GM19035 (cell line): ENCODE measurements around the gene RFPL2.
"Not testable (repeated sequence)": the region's sequence is repeated elsewhere in the genome, so short reads cannot be mapped to it uniquely, and the experiment has no call there.

Experiments
- ATAC-seq: cut with Tn5 transposase; IDR thresholded peaks from one replicate; pipeline ENCODE4 v1.9.1; 2021; ENCODE audit not compliant: unreplicated experiment

The RFPL2 gene

GRCh38 chr22:32175115-32175514, 29.8 kb downstream of the RFPL2 start:
- ATAC-seq, result no peak

DNA sequence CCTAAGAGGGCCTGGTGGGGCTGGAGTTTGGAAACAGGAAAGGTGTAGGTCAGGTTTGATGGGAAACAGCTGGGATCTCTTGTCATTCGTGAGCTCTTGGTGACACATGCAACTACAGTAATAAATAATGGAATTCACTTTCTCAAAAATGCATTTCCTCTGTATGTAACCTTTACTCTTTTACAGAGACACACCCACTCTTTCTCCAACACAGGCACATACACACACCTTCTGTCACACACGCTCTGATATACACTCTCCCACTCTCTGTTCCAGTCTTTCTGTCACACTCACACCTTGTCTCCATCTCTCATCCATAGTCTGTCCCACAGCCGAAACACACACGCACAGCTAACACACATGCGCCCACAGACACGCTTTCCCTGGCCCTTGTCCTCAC, 39.2 kb downstream of the RFPL2 start:
- ATAC-seq, result no peak

DNA sequence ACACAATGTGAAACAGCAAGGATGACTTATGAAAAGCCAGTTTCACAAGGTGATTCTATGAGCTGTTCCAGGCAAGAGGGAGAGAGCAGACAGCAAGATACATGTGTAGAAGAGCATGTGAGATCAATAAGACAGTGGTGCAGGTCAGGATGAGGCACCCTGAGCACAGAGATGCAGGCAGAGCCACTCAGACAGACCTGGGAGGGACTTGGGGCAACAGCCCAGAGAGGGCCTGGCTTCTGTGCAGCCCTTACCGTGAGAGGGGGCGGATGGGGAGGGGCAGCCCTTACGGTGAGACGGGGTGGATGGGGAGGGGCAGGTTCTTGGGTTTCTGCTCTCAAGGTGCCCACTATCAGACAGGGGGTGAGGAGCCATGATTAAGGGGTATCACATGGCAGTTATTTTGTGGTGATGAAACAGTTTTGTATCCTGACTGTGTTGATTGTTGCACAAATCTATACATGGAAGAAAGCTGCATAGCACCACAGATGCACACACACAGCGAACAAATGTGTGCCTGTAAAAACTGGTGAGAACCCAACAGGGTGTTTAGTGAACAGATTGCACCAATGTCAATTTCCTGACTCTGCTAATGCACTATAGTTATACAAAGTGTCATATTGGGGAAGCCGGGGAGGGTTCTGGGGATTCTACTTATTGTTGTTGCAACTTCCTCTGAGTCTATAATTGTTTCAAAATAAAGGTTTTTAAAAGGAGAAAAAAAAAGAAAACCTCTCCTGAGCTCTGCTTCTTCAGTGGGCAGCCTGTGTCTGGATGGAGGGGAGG, 40.6 kb downstream of the RFPL2 start:
- ATAC-seq, result no peak

DNA sequence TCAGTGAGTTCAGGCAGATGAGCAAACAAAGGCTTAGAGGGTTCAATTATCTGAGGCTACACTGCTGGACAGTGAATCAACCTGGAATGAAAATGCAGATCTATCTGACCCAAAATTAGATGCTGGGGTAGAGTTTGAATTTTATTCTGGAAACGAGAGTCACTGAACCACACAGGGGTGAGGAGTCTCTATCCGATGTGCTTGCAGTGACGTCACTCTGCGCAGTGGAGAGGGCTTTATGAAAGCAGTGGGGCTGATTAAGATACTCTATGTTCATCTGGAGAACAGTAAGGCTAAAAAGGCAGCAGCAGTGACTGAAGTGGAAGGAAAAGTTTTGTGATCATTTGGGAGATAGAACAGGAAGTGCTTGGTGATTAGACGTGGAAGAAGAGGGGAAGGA, 44.5 kb downstream of the RFPL2 start:
- ATAC-seq, result not testable (repeated sequence)

DNA sequence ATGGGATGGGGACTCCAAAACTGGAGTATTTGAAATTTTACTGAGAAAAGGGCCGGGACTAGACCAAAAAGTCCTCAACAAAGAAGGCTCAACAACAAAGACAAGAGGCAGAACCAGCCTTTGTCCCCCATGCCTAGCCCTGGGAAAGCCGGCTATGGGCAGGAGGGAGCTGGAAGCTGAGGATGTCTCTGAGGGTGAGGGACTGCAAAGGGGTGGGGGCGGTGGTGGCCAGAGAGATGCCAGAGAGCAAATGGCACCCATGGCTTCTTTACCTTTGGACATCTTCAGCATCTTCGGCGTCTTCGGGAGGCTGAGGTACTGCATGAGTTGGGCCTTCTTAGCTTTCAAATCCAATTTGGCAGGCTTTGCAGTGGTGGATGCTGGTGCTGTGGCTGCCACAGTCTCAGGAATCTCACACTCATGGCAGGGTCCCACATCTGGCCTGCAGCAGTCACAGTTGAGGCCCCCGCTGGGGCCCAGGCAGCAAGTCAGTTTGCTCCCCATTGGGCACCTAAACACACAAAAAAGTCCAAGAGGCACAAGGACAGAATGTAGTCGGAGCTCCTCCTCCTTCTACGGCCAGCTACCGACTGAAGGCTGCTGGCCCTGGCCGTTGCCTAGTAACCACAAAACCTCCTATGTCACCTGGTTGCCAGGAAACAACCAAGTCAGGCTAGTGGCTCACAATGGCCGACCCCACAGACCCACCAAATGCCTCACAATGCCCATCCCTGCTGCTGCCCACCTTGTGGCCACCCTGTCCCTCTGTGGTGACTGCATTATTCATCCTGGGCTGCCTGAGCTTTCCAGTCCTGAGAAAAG, 46.0 kb downstream of the RFPL2 start, which contains the start of gene C22orf42:
Gene C22orf42, minus strand, starts transcription at position 592 of the 822 bp plus-strand sequence. Its CDS starts 88 bp downstream, at position 504.
- ATAC-seq, result no peak

- not testable (repeated sequence) for ATAC-seq
These were observed 47.2 kb downstream of the RFPL2 start for GRCh38 chr22:32157632-32158031.

GRCh38 chr22:32154727-32155126, 50.1 kb downstream of the RFPL2 start:
- ATAC-seq, result not testable (repeated sequence)

DNA sequence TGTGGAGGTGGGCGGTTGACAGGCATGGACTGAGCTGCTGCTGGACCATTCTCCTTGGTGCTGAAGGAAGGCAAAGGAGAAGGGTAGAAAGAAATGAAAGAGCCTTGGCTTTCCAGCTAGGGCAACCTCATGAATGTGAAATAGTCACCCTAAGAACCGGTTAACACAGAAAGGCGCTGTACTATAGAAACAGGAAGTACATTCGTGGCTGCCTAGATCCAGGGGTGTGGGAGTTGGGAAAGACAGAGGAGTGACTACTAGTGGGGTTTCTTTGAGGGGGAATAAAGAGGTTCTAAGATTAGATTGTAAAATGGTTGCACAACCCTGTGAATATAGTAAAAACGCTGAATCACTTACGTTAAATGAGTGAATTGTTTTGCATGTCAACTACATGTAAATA, 53.2 kb downstream of the RFPL2 start:
- not testable (repeated sequence) for ATAC-seq

DNA sequence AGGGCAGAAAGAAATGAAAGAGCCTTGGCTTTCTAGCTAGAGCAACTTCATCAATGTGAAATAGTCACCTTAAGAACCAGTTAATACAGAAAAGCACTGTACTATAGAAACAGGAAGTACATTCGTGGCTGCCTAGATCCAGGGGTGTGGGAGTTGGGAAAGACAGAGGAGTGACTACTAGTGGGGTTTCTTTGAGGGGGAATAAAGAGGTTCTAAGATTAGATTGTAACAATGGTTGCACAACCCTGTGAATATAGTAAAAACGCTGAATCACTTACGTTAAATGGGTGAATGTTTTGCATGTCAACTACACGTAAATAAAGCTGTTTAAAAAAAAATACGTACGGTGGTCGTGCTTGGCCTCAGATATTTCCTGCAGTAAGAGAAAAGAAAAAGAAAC, 54.2 kb downstream of the RFPL2 start:
- ATAC-seq, result not testable (repeated sequence)

- not testable (repeated sequence) for ATAC-seq
These were observed 56.5 kb downstream of the RFPL2 start for GRCh38 chr22:32148372-32148771.

- ATAC-seq, result not testable (repeated sequence)
These were observed 57.7 kb downstream of the RFPL2 start for GRCh38 chr22:32147128-32147527.

- no peak for ATAC-seq
These were observed 60.2 kb downstream of the RFPL2 start for GRCh38 chr22:32144496-32145274.

- no peak for ATAC-seq
These were observed 62.3 kb downstream of the RFPL2 start for GRCh38 chr22:32142600-32142999.

- ATAC-seq, result not testable (repeated sequence)
These were observed 64.2 kb downstream of the RFPL2 start for GRCh38 chr22:32140688-32141087.
